Raji (cell line): Measurements from ENCODE around the gene AUTS2.

ENCODE experiments used
- POLR2A ChIP-seq: IDR thresholded peaks from 2 replicates; pipeline ENCODE4 v1.6.1; 2011; ENCODE audit warnings: low read depth, low read length, control low read depth; ENCODE audit not compliant: insufficient read depth

Gene AUTS2

DNA sequence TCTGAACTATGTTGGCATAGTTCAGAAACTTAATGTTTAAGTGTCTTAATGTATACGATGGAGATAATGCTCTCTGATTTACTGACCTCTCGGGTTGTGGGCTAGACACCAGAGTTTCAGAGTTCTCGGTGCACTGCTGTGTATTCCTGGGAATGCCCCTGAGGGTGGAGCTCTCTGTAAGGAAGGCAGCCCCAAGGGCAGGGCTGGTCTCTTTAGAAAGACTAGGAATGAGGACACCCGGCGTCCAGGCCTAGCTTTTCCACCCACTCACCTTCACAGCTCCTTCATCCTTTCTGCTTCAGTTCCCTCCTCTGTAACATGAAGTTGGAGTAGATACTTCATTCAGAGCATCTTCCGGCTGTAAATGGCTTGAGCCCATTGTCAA lies 997.1 kb downstream of the AUTS2 start:
- TF ChIP-seq POLR2A: no peak

DNA sequence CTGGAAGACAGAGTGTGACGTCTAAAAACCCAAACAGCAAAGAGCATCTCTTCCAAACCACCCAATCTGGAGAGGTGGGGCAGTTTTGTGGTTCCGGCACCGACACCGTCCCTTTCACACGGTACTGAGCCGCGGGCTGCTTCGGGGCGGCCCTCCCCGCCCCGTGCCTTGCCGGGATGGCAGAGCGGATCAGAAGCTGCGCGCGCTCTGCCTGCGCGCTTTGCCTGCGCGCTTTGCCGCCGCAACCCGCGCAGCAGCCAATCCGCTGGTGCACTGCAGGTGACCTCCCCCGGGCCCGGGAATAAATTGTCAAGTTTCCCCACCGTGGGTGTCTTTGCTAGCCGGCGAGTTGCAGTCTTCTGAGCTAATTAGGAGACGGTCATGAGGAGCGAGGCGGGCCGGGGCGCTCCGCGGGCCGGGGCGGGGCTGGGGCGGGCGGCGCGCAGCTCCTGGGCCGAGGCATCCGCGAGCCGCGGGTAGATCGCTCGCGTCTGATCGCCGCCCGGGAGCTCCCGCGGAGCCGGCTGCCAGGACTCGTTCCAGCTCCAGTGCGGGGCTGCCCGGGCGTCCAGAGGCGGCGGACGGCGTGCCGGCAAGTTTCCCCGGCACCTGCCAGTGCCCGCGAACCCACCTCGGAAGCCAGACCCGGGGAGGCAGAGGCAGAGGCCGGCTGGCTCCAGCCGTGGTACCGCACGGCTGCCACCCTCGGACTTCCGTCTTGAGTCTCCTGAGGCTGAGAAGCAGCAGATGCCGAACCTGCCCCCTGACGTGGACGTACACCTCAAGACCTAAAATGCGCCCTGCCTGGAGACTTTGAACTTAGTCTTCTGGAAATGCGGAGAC lies 997.7 kb downstream of the AUTS2 start:
- TF ChIP-seq POLR2A: no peak

DNA sequence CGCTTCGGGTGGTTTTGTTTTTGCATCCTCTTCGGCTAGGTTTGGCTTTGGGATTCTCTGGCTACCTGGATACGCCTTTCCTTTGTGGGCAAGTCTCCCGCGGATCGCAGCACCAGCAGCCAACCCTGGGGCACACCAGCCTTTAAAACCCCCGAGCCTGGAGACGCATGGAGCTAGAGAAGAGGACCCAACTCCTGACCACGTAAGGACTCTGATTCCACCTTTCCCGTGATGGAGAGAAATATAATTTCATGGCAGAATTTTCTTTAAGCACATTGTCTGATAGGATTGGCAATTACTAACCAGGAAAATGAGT lies 998.3 kb downstream of the AUTS2 start:
- no peak for TF ChIP-seq POLR2A

DNA sequence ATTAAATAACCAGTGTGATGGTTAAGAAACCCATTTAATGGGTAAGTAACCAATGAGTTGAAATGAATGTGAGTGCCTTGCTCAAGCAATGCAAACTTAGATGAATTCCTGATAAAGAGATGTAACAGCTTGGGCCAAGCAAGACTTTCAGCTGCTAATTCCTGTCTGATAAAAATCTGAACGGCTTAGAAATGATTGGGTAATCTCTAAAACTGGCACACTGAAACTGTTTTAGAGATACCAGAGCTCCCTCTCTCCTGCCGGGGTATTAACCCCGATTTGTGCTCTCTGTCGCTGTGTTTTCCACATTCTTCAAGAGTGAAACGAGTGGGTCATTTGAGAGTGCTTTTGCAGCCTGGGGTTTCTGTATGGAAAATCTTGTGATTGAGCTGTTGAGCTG lies 998.8 kb downstream of the AUTS2 start:
- no peak for TF ChIP-seq POLR2A

DNA sequence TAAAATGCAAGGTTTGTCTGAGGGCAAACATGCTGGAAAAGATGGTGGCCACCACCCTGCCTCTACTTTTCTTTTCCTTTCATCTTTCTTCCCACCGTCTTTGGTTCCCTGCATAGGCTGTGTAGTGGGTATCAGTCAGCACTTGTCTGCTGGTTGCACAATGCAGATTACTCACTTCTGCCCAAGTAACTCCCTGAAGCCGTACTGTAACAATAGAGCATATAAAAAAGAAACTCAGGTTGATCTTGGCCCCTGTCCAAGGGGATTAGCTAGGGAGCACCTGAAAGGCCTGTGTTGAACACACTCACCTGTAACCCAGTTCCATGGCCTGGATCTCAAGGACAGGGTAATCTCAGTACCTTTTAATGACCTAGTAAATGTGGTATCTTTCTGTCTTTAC lies 1000.7 kb downstream of the AUTS2 start:
- TF ChIP-seq POLR2A: no peak

DNA sequence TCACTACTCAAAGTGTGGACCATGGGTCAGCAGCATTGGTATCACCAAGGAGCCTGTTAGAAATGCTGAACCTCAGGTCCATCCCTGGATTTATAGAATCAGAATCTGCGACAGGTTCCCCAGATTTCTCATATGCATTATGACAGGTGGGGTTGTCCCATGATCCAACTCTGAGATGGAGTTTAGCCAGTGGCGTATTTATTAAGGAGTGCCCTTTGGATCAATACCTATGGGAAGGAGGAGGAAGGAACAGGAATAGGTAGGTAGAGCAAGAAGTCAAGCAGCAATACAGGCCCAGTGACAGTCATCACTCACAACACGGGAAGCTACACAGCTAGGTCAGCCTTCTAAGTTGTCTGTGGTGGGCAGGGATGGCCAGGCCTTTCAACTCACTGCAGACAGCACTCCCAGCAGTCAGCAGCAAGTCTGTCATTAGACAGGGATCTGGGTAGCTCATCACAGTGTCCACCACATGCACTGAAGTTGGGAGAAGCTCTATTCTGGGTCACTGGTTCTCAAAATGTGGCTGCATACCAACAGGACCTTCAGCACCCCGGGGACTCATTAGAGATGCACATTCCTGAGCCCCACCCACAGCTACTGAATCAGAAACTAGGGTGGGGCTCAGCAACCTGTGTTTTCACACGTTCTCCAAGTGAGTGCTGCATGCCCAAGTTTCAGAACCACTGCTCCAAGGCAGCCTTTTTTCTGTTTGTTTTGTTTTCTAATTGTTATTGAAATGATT lies 1001.3 kb downstream of the AUTS2 start:
- no peak for TF ChIP-seq POLR2A

DNA sequence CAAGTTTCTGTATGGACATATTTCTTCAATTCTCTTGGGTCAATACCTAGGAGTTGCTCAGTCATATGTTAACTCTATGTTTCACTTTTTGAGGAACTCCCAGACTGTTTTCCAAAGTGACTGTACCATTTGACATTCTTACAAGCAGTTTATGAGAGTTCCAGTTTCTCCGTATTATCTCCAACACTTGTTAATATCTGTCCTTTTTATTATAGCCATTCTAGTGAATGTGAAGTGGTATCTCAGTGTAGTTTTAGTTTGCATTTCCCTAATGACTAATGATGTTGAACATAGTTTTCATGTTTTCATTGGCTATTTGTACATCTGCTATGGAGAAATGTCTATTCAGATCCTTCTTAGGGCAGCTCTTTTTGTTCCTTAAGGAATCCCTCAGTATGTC lies 1002.7 kb downstream of the AUTS2 start:
- TF ChIP-seq POLR2A: no peak

DNA sequence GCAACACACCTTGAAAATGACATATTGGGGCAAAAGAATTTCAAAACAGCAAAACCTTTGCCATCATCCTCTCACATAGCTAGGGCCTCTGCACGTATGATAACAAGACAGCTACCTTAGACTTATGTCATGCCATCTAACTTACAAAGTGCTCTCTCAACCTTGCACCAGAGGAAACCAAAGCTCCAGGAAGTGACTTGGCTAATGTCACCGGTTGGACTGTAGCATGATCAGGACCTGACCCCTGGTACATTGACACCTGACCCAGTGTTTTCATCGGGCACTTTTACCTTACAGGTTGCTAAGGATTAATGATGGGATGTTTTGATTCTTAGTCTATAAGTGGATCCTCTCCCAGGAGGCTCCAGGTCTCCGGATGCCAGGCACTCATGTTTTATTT lies 1003.8 kb downstream of the AUTS2 start:
- TF ChIP-seq POLR2A: no peak

DNA sequence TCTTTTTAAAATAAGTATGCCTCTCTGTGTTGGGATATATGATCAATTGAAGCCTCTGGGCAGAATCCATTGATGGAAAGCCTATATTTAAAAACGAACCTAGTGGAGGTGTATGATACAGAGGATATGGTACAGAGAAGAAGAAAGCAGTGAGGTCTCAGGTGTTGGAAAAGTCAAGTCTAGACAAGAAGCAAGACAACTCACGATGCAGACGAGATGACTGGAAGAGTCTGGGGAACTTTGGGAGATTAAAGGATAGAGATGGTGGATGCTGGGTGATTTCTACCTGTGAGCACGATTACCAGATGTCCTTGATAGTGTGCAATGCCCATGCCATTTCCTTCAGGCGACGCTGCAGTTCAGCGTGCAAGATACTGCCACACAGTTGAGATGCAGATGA lies 1009.0 kb downstream of the AUTS2 start:
- TF ChIP-seq POLR2A: no peak

DNA sequence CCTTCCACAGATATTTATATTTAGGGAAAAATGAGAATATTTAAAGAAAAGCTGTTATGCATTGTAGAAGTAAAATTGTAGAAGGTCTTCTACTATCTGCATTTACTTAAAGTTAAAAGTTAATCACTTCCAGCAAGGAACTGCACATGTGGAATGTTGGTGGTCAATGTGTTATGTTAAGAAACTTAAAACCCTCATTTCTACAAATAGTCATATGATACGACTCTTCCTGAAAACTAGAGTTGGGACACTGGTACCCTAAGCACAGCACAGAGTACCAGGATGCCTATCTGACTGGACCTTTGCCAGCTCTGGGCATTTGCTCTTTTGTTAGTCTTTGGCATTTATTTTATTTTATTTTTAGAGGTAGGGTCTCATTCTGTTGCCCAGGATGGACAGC lies 1009.5 kb downstream of the AUTS2 start:
- no peak for TF ChIP-seq POLR2A

DNA sequence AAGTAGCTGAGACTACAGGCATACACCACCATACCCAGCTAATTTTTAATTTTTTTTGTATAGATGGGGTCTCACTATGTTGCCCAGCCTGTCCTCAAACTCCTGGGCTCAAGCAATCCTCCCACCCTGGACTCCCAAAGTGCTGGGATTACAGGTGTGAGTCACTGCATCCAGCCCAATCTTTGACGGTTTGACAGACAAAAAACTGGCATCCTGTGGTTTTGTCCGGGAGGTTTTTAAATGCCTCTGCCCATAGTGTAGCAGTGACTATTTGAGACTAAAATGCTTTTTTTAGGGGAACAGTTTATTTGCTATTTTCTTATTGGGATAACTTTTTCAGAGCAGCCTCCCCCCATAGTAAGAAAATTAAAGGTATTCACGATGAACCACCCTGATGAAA lies 1010.0 kb downstream of the AUTS2 start:
- TF ChIP-seq POLR2A: no peak

DNA sequence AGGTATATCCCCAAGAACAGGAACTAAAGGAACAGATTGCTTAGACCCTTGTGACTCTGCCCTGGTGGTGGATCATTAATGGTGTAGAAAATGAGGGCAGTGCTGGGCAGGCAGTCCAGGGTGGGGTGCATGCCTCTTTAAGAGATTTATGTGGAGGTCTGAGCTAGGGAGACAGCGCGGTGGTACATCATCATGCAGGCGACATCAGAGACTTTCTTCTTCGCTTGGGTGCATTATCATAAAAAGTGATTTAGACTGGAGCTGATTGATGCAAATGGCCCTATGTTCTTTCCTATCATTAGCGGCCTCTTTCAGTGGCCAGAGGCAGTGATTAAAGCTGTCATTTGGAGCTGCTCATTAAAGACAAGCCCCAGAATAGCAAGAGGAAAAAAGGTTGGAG lies 1014.5 kb downstream of the AUTS2 start:
- no peak for TF ChIP-seq POLR2A

DNA sequence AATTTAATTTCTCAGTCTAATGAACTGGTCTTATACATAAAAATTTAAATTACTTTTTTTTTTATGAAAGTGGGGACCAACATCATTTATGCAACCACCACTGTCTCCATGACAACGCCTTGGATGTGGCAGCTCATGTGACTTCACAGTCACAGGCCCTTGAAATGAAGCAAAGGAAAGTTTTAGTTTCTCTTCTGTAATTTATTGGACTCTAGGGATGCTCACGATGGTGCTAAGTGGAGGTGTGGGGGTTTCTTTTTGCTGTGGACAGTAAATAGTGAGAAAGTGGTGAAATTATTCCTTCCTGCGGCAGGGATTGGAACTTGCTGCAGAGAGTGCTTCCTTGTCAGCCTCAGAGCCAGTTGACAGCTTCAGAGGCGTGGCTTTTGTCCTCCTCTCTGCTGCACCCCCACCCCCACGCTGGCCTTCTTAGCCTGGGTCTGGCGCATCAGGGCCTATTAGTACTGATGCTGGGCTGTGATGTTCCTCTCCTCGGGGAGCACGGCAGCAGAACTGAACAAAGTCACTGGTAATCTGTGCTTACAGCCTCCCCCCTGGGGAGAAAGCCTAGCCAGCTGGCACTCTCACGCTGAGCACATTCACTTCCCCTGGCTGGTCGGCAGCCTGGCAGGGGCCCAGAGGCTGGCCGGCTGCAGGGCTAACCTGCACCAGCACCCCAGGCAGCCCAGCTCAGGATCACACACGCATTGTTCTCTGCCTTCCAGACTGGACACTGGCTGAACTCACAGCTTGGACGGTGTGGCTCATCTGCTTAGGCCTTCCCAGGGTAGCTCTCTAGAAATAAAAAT lies 1016.2 kb downstream of the AUTS2 start:
- TF ChIP-seq POLR2A: no peak

DNA sequence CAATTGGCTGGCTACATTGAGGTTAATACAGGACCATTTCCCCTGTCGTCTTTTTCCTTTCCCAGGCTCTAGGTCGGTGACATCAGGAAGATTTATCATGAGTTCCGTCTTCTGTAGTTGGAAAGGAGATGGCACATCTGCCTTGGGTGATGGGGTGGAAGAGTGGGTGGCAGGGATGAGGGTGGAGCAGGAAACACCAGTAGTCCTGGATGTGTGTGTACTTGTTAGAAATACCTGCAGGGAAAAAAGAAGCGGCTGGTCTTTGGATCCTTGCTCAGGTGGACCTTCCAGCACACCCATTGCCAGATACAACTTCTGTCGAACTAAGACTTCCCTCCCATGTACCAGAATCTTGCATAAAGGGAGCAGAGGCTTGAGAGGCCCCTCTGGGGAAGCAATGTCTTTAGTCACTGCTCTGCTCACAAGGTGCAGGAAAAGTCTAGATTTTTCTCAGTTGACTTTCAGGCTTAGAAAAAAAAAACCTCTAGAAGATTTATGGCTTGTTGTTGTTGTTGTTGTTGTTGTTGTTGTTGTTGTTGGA lies 1016.9 kb downstream of the AUTS2 start:
- TF ChIP-seq POLR2A: no peak

DNA sequence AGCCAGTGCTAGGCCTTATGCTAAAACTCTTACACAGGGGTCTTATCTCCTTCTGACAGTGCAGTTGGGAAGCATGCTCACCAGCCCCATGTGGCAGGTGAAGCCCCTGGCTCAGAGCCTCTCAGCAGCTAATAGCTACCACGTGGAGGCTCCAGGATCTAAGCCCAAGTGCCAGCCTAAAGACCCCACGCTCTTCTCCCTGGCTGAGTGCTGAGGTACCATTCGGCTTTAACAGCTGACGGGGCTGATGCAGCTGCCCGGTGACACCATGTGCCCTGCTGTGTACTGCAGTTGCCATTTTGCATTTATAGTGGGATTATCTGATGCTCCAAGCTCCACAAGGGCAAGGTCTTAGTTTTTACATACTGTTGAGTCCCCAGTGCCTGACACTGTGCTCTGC lies 1017.9 kb downstream of the AUTS2 start:
- no peak for TF ChIP-seq POLR2A
